Kidney tubule cell (primary cell): ENCODE measurements around the gene IGSF11.
A peak's percentile ranks its signal among the peaks of the same experiment; 100 is the strongest.
"Not testable (repeated sequence)": the region's sequence is repeated elsewhere in the genome, so short reads cannot be mapped to it uniquely, and the experiment has no call there.

Experiments
- DNase-seq: peaks from one replicate; pipeline ENCODE4 v3.0.0-alpha.2; 2018; ENCODE audit warnings: low spot score

Gene IGSF11

DNA sequence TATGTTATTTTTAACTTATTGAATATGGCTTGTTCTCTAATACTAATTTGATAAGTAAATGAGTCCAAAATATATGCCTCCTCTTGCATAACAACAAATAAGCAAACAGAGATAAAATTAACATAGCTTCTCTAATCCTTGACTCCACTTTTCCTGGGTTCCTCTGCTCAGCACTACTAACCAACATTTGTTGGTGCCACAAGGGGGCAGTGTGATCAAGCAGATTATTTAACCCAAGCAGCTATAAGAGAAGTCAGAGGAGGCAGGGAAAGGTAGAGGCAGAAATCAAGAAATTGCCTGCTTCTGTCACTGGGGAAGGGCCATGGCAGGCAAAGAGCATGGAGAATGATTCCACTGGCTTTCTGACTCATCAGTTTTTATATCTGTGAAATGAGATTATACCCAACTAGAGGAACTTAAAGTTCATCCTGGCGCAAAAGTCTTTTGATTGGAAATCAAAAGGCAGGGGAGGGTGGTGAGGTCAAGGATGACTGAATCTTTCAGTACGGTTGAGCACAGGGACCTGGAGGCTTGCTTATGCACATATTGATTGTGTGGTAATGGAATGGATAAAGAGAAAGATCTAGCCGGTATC is 152.2 kb downstream of the IGSF11 start:
- DNase-seq = peak; percentile 64

DNA sequence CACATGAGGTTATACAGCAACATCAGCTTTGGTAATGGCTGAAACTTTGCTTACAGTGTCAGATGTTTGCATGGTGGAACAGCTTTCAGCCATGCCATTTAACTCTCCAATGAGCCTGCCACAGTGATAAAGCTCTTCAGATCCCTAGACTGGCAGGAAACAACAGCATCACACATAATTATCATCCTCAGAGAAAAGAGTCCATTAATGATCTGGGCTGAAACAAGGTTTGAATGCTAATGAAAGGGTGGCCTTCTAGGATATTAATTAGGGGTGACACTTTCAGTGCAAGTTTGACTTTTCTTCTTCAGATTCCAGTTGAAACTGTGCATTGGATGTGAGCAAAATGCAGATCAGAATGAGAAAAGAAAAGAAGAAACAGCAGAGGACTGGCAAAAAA is 166.6 kb downstream of the IGSF11 start:
- DNase-seq = no peak

DNA sequence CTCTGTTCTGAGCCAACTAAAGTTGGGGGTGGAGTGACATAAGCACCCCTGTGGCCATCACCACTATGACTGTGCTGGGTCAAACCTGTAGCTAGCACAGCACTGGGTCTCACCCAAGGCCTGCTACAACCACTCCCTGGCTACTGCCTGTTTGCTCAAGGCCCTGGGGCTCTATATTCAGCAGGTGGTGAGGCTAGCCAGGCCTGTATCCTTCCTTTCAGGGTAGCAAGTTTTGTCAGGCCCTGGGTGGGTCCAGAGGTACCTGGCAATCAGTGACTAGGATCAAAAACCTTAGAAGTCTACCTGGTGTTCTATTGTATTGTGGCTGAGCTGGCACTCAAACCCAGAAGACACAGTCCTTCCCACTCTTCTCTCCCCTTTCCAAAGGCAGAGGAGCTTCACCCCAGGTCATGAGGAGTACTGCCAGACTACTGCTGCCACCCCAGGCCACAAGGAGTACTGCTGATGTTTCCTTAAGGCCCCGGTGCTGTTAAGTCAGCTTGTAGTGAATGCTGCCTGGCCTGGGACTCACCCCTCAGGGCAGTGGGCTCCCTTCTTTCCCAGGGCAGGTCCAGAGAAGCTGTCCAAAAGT is 170.8 kb downstream of the IGSF11 start:
- DNase-seq = no peak

DNA sequence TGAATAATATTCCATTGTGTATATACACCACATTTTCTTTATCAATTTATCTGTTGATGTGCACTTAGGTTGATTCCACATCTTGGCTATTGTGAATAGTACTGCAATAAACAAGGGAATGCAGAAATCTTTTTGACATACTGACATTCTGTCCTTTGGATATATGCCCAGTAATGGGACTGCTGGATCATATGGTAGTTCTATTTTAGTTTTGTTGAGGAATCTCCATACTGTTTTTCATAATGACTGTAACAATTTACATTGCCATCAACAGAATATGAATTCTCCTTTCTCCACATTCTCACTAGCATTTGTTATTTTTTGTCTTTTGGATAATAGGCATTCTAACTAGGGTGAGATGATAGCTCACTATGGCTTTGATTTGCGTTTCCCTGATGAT is 174.7 kb downstream of the IGSF11 start:
- no peak for DNase-seq

DNA sequence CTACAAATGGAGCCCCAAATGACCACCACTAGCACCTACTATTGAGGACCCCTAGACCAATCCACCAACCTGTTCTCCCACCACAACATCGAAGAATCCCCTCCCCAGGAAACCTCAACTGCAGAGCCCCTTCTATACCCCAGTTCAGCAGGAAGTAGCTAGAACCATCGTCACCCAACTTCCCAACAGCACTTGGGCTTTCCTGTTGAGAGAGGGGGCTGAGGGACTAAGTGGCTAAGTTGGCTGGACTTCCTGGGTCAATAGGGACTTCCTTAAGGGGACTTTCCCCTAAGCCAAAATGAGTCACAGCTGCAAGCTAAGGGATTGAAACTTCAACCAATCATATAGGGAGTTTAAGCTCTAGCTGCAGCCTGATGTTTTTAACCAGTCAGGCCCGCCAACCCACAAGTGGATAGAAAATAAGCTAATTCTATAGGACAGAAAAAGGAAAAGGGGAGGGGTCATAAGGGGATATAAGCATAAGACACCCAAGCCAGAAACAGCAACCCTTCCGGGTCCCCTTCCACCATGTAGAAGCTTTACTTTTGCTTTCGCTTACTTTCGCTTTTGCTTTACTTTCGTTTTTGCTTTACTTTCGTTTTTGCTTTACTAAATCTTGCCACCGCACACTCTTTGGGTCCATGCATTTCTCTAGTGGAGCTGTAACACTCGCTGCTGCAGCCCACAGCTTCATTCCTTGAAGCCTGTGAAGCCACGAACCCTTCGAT is 183.0 kb downstream of the IGSF11 start:
- not testable (repeated sequence) for DNase-seq

DNA sequence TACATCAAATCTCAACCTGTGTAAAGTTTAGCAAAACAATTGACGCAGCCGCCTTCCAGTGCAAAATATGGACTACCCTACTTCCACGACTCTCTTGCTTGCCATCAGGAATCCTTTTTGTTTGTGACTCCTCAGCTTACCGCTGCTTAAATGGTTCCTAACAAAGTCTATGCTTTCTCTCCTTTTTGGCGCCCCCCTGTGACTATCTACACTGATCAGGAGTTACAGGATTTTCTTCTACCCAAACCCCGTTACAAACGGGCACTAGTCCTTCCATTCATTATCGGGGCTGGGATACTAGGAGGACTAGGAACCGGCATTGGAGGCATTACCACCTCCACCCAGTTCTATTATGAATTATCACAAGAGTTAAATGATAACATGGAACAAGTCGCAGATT is 184.0 kb downstream of the IGSF11 start:
- DNase-seq = no peak
